ENCODE measurements around the gene DMTF1.

- TF ChIP-seq CTCF (IDR thresholded peaks at IDR 0.05): no peak
- TF ChIP-seq POLR2A (IDR thresholded peaks at IDR 0.05): no peak
Observed at GRCh38 chr7:87113077-87113476, 39.2 kb upstream of the DMTF1 start.
